HEK293 (cell line): ENCODE data around the gene CD8A.

Experiments
- CTCF ChIA-PET: fragments of 350-600 bp; formaldehyde crosslinking; extraction: SDS; loops from one replicate; lab custom pipeline; 2021; ENCODE audit warnings: antibody characterized with exemption; lab: Yijun Ruan, JAX
- POLR2A ChIA-PET: fragments of 300-600 bp; formaldehyde crosslinking; extraction: SDS; loops from one replicate; lab custom pipeline; 2020; ENCODE audit warnings: antibody characterized with exemption, inconsistent platforms; lab: Yijun Ruan, JAX
- H3K27ac ChIP-seq: fragments of 200-500 bp; sonication (Bioruptor generic); 2 replicates; pipeline ENCODE4 v1.5.1; 2014; ENCODE audit warnings: low read depth, low read length, control low read depth, inconsistent platforms; ENCODE audit errors: extremely low read depth
- H3K36me3 ChIP-seq, 2 experiments: fragments of 200-500 bp in 1 of 2; sonication (Bioruptor generic) in 1 of 2; 1 replicate in 1 of 2; 2 replicates in 1 of 2; pipeline ENCODE4 v1.5.1; 2014 to 2017; ENCODE audit warnings: inconsistent platforms in 2 of 2, low read length in 2 of 2; ENCODE audit not compliant: control insufficient read depth in 2 of 2, insufficient read depth in 1 of 2
- H3K4me1 ChIP-seq: fragments of 200-500 bp; sonication (Bioruptor generic); 2 replicates; pipeline ENCODE4 v1.5.1; 2014; ENCODE audit warnings: mild to moderate bottlenecking, low read length, inconsistent platforms; ENCODE audit not compliant: control insufficient read depth, insufficient read depth
- H3K4me3 ChIP-seq: 2 replicates; pipeline ENCODE4 v1.5.1; 2011; ENCODE audit warnings: low read depth, mild to moderate bottlenecking, control low read depth, low read length, moderate library complexity
- H3K9me3 ChIP-seq: fragments of 200-500 bp; sonication (Bioruptor generic); 2 replicates; pipeline ENCODE4 v1.5.1; 2014; ENCODE audit warnings: low read depth, low read length, inconsistent platforms; ENCODE audit not compliant: control insufficient read depth, insufficient read depth
- BCL11B ChIP-seq: fragments of 450-650 bp; formaldehyde crosslinking; IDR thresholded peaks from 2 replicates; pipeline ENCODE4 v1.5.1; 2016; ENCODE audit warnings: low read depth, missing biosample characterization, missing genetic modification characterization
- FEZF1 ChIP-seq: fragments of 450-650 bp; formaldehyde crosslinking; IDR thresholded peaks from 2 replicates; pipeline ENCODE4 v1.5.1; 2016; ENCODE audit warnings: missing biosample characterization, missing genetic modification characterization
- GLI4 ChIP-seq: fragments of 450-650 bp; formaldehyde crosslinking; IDR thresholded peaks from 2 replicates; pipeline ENCODE4 v1.5.1; 2016; ENCODE audit warnings: missing biosample characterization, missing genetic modification characterization
- GLIS2 ChIP-seq: fragments of 450-650 bp; formaldehyde crosslinking; IDR thresholded peaks from 2 replicates; pipeline ENCODE4 v1.5.1; 2016; ENCODE audit warnings: missing biosample characterization, missing genetic modification characterization
- IKZF3 ChIP-seq: fragments of 450-650 bp; IDR thresholded peaks from 2 replicates; pipeline ENCODE4 v1.5.0; 2018; ENCODE audit warnings: missing biosample characterization, mild to moderate bottlenecking, missing genetic modification characterization, moderate library complexity
- OSR2 ChIP-seq: fragments of 450-650 bp; formaldehyde crosslinking; IDR thresholded peaks from 2 replicates; pipeline ENCODE4 v1.5.1; 2016; ENCODE audit warnings: missing biosample characterization, missing genetic modification characterization
- PRDM1 ChIP-seq: fragments of 450-650 bp; formaldehyde crosslinking; IDR thresholded peaks from 2 replicates; pipeline ENCODE4; 2016; ENCODE audit warnings: missing biosample characterization, missing genetic modification characterization
- SCRT2 ChIP-seq: fragments of 450-650 bp; formaldehyde crosslinking; IDR thresholded peaks from 2 replicates; pipeline ENCODE4 v1.5.1; 2016; ENCODE audit warnings: missing biosample characterization, missing genetic modification characterization
- YY1 ChIP-seq: fragments of 450-650 bp; formaldehyde crosslinking; IDR thresholded peaks from 2 replicates; pipeline ENCODE4 v1.5.1; 2018; ENCODE audit warnings: missing biosample characterization, missing genetic modification characterization
- ZBTB21 ChIP-seq: fragments of 450-650 bp; formaldehyde crosslinking; IDR thresholded peaks from 2 replicates; pipeline ENCODE4 v1.5.1; 2017; ENCODE audit warnings: missing biosample characterization, missing genetic modification characterization
- ZNF140 ChIP-seq: fragments of 450-650 bp; formaldehyde crosslinking; IDR thresholded peaks from 2 replicates; pipeline ENCODE4 v1.5.1; 2016; ENCODE audit warnings: missing biosample characterization, missing genetic modification characterization
- ZNF2 ChIP-seq: fragments of 450-650 bp; formaldehyde crosslinking; IDR thresholded peaks from 2 replicates; pipeline ENCODE4 v1.5.1; 2016; ENCODE audit warnings: missing biosample characterization, missing genetic modification characterization
- ZNF248 ChIP-seq: fragments of 450-650 bp; formaldehyde crosslinking; IDR thresholded peaks from 2 replicates; pipeline ENCODE4 v1.5.1; 2017; ENCODE audit warnings: missing biosample characterization, missing genetic modification characterization
- ZNF292 ChIP-seq: fragments of 450-650 bp; formaldehyde crosslinking; IDR thresholded peaks from 2 replicates; pipeline ENCODE4 v1.5.1; 2016; ENCODE audit warnings: low read depth, missing biosample characterization, missing genetic modification characterization, borderline replicate concordance
- ZNF37A ChIP-seq: fragments of 450-650 bp; IDR thresholded peaks from 2 replicates; pipeline ENCODE4 v1.5.1; 2018; ENCODE audit warnings: missing biosample characterization, missing genetic modification characterization
- ZNF426 ChIP-seq: fragments of 450-650 bp; formaldehyde crosslinking; IDR thresholded peaks from 2 replicates; pipeline ENCODE4 v1.5.1; 2017; ENCODE audit warnings: missing biosample characterization, missing genetic modification characterization, mild to moderate bottlenecking, inconsistent platforms, moderate library complexity
- ZNF473 ChIP-seq: fragments of 450-650 bp; formaldehyde crosslinking; IDR thresholded peaks from 2 replicates; pipeline ENCODE4 v1.5.1; 2017; ENCODE audit warnings: missing biosample characterization, missing genetic modification characterization
- ZNF529 ChIP-seq: fragments of 450-650 bp; formaldehyde crosslinking; IDR thresholded peaks from 2 replicates; pipeline ENCODE4 v1.5.1; 2017; ENCODE audit warnings: missing genetic modification characterization, missing biosample characterization; ENCODE audit not compliant: insufficient replicate concordance
- ZNF558 ChIP-seq: fragments of 450-650 bp; formaldehyde crosslinking; IDR thresholded peaks from 2 replicates; pipeline ENCODE4 v1.5.1; 2016; ENCODE audit warnings: missing biosample characterization, missing genetic modification characterization
- ZNF629 ChIP-seq: fragments of 450-650 bp; formaldehyde crosslinking; IDR thresholded peaks from 2 replicates; pipeline ENCODE4 v1.5.1; 2017; ENCODE audit warnings: missing biosample characterization, missing genetic modification characterization
- TF ChIP-seq, protein P1 (sequence below): fragments of 450-650 bp; formaldehyde crosslinking; IDR thresholded peaks from 2 replicates; pipeline ENCODE4 v1.5.1; 2016; ENCODE audit warnings: missing biosample characterization, missing genetic modification characterization
- TF ChIP-seq, protein P2 (sequence below): fragments of 450-650 bp; formaldehyde crosslinking; IDR thresholded peaks from 2 replicates; pipeline ENCODE4 v1.5.1; 2016; ENCODE audit warnings: missing biosample characterization, missing genetic modification characterization, low read depth
- TF ChIP-seq, protein P3 (sequence below): fragments of 450-650 bp; formaldehyde crosslinking; IDR thresholded peaks from 2 replicates; pipeline ENCODE4 v1.5.1; 2016; ENCODE audit warnings: missing biosample characterization, missing genetic modification characterization, borderline replicate concordance
- TF ChIP-seq, protein P4 (sequence below): fragments of 450-650 bp; formaldehyde crosslinking; IDR thresholded peaks from 2 replicates; pipeline ENCODE4 v1.5.1; 2016; ENCODE audit warnings: missing biosample characterization, missing genetic modification characterization
- TF ChIP-seq, protein P5 (sequence below): fragments of 450-650 bp; IDR thresholded peaks from 2 replicates; pipeline ENCODE4 v1.5.1; 2018; ENCODE audit warnings: missing biosample characterization, missing genetic modification characterization
- TF ChIP-seq, protein P6 (sequence below): fragments of 450-650 bp; formaldehyde crosslinking; IDR thresholded peaks from 2 replicates; pipeline ENCODE4 v1.5.1; 2016; ENCODE audit warnings: missing biosample characterization, missing genetic modification characterization
- TF ChIP-seq, protein P7 (sequence below): IDR thresholded peaks from 2 replicates; pipeline ENCODE4 v1.6.1; 2011; ENCODE audit warnings: mild to moderate bottlenecking, low read depth, low read length, borderline replicate concordance

CD8A gene

DNA sequence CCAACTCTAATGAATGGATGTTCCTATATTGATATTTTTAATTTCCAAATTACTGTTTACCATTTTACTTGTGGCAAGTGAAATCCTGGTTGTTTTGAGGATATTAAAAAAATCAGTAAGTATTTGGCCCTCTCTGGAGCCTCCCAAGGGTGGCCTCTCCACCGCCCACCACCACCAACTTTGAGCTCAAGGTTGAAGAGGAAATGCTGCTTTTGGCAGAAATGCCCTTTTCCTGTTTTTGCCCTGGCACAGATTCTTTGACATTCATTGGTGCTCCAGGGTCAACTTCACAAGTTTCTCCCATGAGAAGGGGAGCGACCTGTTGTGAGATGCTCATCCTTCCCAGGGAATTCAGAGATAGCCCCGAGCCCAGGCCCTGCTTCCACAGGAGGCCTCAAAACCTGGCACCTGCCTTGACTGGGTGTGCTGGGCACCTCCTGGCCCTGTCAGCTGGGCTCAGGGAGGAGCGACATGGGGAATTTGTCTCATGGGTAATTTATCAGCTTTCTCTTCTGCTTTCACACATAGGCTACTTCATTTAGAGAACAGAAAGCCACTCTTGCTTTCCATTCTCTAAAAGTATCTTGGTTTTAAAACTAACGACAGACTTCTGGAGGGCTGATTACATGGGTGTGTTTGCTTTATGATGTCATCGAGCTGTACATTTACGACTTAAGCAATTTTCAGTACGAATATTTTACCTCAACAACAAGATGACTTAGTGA is 6.9 kb downstream of the CD8A start (continued):
- TF ChIP-seq, protein P1, sequence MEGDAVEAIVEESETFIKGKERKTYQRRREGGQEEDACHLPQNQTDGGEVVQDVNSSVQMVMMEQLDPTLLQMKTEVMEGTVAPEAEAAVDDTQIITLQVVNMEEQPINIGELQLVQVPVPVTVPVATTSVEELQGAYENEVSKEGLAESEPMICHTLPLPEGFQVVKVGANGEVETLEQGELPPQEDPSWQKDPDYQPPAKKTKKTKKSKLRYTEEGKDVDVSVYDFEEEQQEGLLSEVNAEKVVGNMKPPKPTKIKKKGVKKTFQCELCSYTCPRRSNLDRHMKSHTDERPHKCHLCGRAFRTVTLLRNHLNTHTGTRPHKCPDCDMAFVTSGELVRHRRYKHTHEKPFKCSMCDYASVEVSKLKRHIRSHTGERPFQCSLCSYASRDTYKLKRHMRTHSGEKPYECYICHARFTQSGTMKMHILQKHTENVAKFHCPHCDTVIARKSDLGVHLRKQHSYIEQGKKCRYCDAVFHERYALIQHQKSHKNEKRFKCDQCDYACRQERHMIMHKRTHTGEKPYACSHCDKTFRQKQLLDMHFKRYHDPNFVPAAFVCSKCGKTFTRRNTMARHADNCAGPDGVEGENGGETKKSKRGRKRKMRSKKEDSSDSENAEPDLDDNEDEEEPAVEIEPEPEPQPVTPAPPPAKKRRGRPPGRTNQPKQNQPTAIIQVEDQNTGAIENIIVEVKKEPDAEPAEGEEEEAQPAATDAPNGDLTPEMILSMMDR (tag by site-specific recombination) = no peak
- TF ChIP-seq ZNF629 (tag by site-specific recombination) (peak; percentile 48), ZNF292 (tag by site-specific recombination) (no peak), ZBTB21 (tag by site-specific recombination) (peak; percentile 71), IKZF3 (no peak), YY1 (tag by site-specific recombination) (no peak), FEZF1 (0 out of 2 replicates have a peak, but pooled peaks have one; percentile 24), OSR2 (no peak), ZNF426 (tag by site-specific recombination) (no peak), ZNF37A (tag by site-specific recombination) (no peak), ZNF473 (tag by site-specific recombination) (no peak), GLIS2 (tag by site-specific recombination) (no peak), GLI4 (tag by site-specific recombination) (no peak), ZNF248 (tag by site-specific recombination) (no peak), SCRT2 (tag by site-specific recombination) (no peak), ZNF2 (tag by site-specific recombination) (no peak)
- TF ChIP-seq, protein P2, sequence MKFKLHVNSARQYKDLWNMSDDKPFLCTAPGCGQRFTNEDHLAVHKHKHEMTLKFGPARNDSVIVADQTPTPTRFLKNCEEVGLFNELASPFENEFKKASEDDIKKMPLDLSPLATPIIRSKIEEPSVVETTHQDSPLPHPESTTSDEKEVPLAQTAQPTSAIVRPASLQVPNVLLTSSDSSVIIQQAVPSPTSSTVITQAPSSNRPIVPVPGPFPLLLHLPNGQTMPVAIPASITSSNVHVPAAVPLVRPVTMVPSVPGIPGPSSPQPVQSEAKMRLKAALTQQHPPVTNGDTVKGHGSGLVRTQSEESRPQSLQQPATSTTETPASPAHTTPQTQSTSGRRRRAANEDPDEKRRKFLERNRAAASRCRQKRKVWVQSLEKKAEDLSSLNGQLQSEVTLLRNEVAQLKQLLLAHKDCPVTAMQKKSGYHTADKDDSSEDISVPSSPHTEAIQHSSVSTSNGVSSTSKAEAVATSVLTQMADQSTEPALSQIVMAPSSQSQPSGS (tag by site-specific recombination) = peak; percentile 77
- TF ChIP-seq, protein P3, sequence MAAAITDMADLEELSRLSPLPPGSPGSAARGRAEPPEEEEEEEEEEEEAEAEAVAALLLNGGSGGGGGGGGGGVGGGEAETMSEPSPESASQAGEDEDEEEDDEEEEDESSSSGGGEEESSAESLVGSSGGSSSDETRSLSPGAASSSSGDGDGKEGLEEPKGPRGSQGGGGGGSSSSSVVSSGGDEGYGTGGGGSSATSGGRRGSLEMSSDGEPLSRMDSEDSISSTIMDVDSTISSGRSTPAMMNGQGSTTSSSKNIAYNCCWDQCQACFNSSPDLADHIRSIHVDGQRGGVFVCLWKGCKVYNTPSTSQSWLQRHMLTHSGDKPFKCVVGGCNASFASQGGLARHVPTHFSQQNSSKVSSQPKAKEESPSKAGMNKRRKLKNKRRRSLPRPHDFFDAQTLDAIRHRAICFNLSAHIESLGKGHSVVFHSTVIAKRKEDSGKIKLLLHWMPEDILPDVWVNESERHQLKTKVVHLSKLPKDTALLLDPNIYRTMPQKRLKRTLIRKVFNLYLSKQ (tag by site-specific recombination) = no peak
- TF ChIP-seq, protein P4, sequence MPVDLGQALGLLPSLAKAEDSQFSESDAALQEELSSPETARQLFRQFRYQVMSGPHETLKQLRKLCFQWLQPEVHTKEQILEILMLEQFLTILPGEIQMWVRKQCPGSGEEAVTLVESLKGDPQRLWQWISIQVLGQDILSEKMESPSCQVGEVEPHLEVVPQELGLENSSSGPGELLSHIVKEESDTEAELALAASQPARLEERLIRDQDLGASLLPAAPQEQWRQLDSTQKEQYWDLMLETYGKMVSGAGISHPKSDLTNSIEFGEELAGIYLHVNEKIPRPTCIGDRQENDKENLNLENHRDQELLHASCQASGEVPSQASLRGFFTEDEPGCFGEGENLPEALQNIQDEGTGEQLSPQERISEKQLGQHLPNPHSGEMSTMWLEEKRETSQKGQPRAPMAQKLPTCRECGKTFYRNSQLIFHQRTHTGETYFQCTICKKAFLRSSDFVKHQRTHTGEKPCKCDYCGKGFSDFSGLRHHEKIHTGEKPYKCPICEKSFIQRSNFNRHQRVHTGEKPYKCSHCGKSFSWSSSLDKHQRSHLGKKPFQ = no peak
- TF ChIP-seq, protein P5, sequence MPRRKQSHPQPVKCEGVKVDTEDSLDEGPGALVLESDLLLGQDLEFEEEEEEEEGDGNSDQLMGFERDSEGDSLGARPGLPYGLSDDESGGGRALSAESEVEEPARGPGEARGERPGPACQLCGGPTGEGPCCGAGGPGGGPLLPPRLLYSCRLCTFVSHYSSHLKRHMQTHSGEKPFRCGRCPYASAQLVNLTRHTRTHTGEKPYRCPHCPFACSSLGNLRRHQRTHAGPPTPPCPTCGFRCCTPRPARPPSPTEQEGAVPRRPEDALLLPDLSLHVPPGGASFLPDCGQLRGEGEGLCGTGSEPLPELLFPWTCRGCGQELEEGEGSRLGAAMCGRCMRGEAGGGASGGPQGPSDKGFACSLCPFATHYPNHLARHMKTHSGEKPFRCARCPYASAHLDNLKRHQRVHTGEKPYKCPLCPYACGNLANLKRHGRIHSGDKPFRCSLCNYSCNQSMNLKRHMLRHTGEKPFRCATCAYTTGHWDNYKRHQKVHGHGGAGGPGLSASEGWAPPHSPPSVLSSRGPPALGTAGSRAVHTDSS (tag by site-specific recombination) = no peak

DNA sequence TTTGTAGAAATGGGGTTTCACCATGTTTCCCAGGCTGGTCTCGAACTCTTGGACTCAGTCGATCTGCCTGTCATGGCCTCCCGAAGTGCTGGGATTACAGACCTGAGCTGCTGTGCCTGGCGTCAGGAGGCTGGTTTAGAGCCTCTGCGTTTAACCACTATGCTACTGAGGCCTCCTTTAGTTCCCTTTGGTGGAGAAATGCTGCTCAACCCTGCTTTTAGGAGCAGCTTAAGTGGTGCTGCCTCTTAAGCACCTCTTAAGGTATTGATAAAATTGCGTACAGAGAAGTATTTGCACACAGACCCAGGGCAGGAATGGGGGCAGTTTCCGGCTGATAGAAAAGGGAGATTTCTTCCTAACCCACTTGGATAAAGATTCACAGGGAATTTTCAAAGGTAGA is 8.0 kb downstream of the CD8A start:
- Histone ChIP-seq H3K9me3 (no peaks in the 10 kb centered on the region), H3K36me3 (no peaks in the 10 kb centered on the region), H3K27ac (no peak overlapping the region), H3K4me3 (no peak overlapping the region), H3K4me1 (no peaks in the 10 kb centered on the region)
- ChIA-PET POLR2A (no interaction called here), CTCF (interaction anchor here (1.2 kb wide), 1 partner anchor 9 kb away, joined by 3 read pairs; no protein-coding TSS in a partner anchor)
- TF ChIP-seq, protein P6, sequence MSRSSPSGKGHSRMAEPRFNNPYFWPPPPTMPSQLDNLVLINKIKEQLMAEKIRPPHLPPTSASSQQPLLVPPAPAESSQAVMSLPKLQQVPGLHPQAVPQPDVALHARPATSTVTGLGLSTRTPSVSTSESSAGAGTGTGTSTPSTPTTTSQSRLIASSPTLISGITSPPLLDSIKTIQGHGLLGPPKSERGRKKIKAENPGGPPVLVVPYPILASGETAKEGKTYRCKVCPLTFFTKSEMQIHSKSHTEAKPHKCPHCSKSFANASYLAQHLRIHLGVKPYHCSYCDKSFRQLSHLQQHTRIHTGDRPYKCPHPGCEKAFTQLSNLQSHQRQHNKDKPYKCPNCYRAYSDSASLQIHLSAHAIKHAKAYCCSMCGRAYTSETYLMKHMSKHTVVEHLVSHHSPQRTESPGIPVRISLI = no peak
- TF ChIP-seq PRDM1 (tag by site-specific recombination) (no peak), ZNF529 (tag by site-specific recombination) (no peak), ZNF140 (tag by site-specific recombination) (no peak), ZNF558 (tag by site-specific recombination) (no peak), BCL11B (no peak)
- TF ChIP-seq, protein P7, sequence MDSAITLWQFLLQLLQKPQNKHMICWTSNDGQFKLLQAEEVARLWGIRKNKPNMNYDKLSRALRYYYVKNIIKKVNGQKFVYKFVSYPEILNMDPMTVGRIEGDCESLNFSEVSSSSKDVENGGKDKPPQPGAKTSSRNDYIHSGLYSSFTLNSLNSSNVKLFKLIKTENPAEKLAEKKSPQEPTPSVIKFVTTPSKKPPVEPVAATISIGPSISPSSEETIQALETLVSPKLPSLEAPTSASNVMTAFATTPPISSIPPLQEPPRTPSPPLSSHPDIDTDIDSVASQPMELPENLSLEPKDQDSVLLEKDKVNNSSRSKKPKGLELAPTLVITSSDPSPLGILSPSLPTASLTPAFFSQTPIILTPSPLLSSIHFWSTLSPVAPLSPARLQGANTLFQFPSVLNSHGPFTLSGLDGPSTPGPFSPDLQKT = no peak
